Lower leg skin (tissue), 4 donors: Measurements from ENCODE around the gene E4F1. TPM values are rescaled to one million over a fixed set of nuclear protein-coding genes. Genes with fewer than 3 reads are reported as not detected.

Experiments used
- DNase-seq, 2 donors: peaks; one replicate each; pipeline ENCODE4 v3.0.0-alpha.2; 2019; ENCODE audit warnings: low spot score in 2 of 2
- H3K4me3 ChIP-seq: fragments of 200-600 bp; sonication (generic); 2 replicates; pipeline ENCODE4 v1.5.1; 2017; ENCODE audit warnings: mild to moderate bottlenecking, low read depth; ENCODE audit not compliant: poor library complexity, severe bottlenecking
- POLR2A ChIP-seq, 2 donors: fragments of 450-650 bp; IDR thresholded peaks; one replicate each; pipeline ENCODE4 v1.6.1; 2016 to 2017; ENCODE audit warnings: antibody characterized with exemption in 2 of 2, mild to moderate bottlenecking in 1 of 2, moderate library complexity in 1 of 2
- WGBS, 2 donors: methylation state at CpG; one replicate each; pipeline ENCODE4 v1.1.5; 2018; 5-methylcytosine and 5-hydroxymethylcytosine counted together
- intact Hi-C: fragments of 100-400 bp; cut with DNase I; formaldehyde crosslinking; loops from one replicate; pipeline ENCODE4 v1.15.0; 2023; ENCODE audit warnings: low total_unique reads
- total RNA-seq, 4 donors: library from RNA; depleted of rRNA; stranded (reverse); fragments of >200 nt; gene quantifications; one replicate each; pipeline ENCODE4 v1.1.0, GENCODE V29; 2016
- TF ChIP-seq, protein P1 (sequence below), 3 donors: fragments of 450-650 bp; IDR thresholded peaks; one replicate each; pipeline ENCODE4 v1.5.1; 2016; ENCODE audit warnings: antibody characterized with exemption in 3 of 3, mild to moderate bottlenecking in 3 of 3, moderate library complexity in 2 of 3

Gene E4F1
- total RNA-seq, 4 donors from 2014 or later: 50.3 to 85.8 (median 57.4) TPM

DNA sequence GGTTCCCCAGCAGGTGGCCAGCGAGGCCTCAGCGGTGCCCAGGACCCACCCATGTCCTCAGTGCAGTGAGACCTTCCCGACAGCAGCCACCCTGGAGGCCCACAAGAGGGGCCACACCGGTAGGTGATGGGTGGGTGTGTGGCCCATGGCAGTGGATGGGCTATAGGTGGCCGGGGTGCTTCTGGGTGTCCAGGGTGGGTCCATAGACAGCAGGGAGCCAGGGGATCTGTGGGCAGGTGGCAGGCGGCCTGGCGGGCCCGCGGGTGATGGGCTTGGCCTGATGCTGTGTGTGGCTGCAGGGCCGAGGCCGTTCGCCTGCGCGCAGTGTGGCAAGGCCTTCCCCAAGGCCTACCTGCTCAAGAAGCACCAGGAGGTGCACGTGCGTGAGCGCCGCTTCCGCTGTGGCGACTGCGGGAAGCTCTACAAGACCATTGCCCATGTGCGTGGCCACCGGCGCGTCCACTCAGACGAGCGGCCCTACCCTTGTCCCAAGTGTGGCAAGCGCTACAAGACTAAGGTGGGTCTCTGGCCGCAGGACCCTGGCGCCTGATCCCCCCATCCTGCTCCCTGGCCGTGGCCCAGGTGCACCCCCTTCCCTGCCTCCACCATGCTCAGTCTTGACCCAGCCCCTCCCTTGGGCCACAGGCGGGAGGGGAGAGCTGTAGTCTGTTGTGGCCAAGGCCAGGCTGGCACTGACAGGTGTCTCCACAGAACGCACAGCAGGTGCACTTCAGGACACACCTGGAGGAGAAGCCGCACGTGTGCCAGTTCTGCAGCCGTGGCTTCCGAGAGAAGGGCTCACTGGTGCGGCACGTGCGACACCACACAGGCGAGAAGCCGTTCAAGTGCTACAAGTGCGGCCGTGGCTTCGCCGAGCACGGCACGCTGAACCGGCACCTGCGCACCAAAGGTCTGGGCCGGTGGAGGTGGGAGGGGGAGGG, 10.8 kb downstream of the E4F1 start:
- no peak for TF ChIP-seq POLR2A (IDR thresholded peaks at IDR 0.05)
- TF ChIP-seq, protein P1, sequence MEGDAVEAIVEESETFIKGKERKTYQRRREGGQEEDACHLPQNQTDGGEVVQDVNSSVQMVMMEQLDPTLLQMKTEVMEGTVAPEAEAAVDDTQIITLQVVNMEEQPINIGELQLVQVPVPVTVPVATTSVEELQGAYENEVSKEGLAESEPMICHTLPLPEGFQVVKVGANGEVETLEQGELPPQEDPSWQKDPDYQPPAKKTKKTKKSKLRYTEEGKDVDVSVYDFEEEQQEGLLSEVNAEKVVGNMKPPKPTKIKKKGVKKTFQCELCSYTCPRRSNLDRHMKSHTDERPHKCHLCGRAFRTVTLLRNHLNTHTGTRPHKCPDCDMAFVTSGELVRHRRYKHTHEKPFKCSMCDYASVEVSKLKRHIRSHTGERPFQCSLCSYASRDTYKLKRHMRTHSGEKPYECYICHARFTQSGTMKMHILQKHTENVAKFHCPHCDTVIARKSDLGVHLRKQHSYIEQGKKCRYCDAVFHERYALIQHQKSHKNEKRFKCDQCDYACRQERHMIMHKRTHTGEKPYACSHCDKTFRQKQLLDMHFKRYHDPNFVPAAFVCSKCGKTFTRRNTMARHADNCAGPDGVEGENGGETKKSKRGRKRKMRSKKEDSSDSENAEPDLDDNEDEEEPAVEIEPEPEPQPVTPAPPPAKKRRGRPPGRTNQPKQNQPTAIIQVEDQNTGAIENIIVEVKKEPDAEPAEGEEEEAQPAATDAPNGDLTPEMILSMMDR (IDR thresholded peaks at IDR 0.05): no peak
- H3K4me3 ChIP-seq: no peak overlapping the region
- intact Hi-C loops: loop anchor here (10.0 kb wide), 1 partner anchor 271 kb away; no protein-coding TSS in a partner anchor
- DNase-seq: no peak
- 95% methylated on average over 30 to 49 of the region's 51 CpGs for WGBS, 2 donors

DNA sequence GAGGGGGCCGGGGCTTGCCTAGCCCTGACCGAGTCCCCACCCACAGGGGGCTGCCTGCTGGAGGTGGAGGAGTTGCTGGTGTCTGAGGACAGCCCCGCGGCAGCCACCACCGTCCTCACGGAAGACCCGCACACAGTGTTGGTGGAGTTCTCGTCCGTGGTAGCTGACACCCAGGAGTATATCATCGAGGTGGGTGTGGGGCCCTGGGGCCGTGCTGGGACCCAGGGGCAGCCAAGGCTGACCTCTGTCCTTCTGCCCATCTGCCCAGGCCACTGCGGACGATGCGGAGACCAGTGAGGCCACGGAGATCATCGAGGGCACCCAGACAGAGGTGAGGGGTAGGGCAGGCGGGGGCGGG, 11.4 kb downstream of the E4F1 start:
- 92 to 94% methylated on average over 15 to 18 of the region's 18 CpGs for WGBS, 2 donors
- DNase-seq: no peak
- no peak for TF ChIP-seq POLR2A (IDR thresholded peaks at IDR 0.05)
- TF ChIP-seq, protein P1 (IDR thresholded peaks at IDR 0.05): no peak
- intact Hi-C loops: loop anchor here (10.0 kb wide), 1 partner anchor 270 kb away; no protein-coding TSS in a partner anchor
- H3K4me3 ChIP-seq: no peak overlapping the region

- 88 to 95% methylated on average over 16 to 26 of the region's 28 CpGs for WGBS, 2 donors
- TF ChIP-seq, protein P1 (IDR thresholded peaks at IDR 0.05): no peak
- no peak for TF ChIP-seq POLR2A (IDR thresholded peaks at IDR 0.05)
- H3K4me3 ChIP-seq: no peak overlapping the region
- intact Hi-C loops: loop anchor here (10.0 kb wide), 1 partner anchor 270 kb away; no protein-coding TSS in a partner anchor
- no peak for DNase-seq
Measured at GRCh38 chr16:2235234-2235651, 11.9 kb downstream of the E4F1 start.

DNA sequence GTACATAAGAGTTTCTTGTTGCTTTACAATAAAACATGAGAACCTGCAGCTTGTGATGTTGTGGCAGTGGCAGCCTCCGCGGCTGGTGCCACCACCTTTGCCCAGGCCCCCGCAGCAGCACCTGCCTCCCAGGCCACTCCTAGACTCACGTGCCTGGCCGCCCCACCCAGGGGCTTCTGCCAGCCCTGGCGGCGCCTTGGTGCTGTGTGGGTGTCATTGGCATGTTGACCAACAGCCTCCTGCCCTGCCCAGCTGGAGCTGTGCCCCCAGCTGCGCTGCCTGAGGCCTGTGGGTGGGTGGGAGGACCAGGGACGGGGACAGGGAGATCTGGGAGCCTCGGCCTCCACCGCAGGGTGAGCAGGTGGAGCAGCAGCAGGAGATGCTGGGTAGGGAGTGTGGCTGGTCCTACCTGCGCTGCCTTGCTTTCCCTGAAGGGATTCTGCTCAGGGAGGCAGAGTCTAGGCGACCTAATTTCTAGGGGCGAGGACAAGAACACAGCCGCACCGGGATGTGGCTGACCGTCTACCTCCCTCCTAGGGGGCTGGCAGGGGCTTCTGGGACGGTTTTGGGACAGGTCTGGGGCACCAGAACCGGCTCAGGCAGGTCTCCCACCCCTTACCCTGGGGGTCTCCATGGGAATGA, 12.4 kb downstream of the E4F1 start:
- H3K4me3 ChIP-seq: no peak overlapping the region
- no peak for DNase-seq
- intact Hi-C loops: loop anchor here (10.0 kb wide), 1 partner anchor 269 kb away; no protein-coding TSS in a partner anchor
- 41 to 46% methylated on average over 9 to 19 of the region's 19 CpGs for WGBS, 2 donors
- TF ChIP-seq POLR2A (IDR thresholded peaks at IDR 0.05): no peak
- TF ChIP-seq, protein P1 (IDR thresholded peaks at IDR 0.05): no peak

DNA sequence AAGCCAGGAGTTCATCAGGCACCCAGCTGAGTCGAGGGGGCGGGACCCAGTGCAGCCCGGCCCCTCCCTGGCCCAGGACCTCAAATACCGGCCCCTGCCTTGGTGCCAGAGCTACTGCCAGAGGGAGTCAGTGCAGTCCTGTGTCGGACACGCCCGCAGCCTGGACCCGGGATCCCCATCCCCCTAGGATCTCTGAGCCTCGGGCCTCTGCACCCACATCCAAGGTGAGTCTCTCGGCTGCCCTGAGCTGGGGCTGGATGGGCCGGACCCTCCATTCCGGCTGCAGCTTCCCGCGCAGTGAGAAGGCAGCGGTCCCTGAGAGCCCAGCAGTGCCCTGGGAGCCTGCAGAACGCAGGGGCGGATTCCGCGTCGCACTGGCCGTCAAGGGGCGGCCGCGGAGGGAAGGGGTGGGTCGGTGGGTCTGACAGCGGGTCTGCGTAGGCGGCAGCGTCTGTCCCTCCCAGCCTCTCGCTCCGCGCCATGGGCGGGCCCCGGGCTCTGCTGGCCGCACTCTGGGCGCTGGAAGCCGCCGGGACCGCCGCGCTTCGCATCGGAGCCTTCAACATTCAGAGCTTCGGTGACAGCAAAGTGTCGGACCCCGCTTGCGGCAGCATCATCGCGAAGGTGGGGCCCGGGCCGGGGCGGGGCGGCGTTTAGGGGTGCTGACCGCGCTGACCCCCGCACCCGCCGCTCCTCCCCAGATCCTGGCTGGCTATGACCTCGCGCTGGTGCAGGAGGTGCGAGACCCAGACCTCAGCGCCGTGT, 13.1 kb downstream of the E4F1 start, which contains the start of gene DNASE1L2:
DNASE1L2 (plus strand) TSS at position 108 of the 765 bp plus-strand sequence; CDS start at position 481, 373 bp downstream.
- TF ChIP-seq, protein P1 (IDR thresholded peaks at IDR 0.05): no peak
- no peak for DNase-seq
- no peak within 1 kb of the TSS for H3K4me3 ChIP-seq
- WGBS, 2 donors: 0 to 1% methylated on average over 15 to 31 of the region's 64 CpGs
- intact Hi-C loops: loop anchor here (10.0 kb wide), 1 partner anchor 268 kb away; no protein-coding TSS in a partner anchor
